CD4-positive, alpha-beta T cell treated with Interleukin-21 for 1 hour (primary cell): ENCODE results near the gene SHMT1.
"Not testable (repeated sequence)": the region's sequence is repeated elsewhere in the genome, so short reads cannot be mapped to it uniquely, and the experiment has no call there.

Experiments used
- DNase-seq: peaks from one replicate; pipeline ENCODE4 v3.0.0-alpha.2; 2020

Gene SHMT1

DNA sequence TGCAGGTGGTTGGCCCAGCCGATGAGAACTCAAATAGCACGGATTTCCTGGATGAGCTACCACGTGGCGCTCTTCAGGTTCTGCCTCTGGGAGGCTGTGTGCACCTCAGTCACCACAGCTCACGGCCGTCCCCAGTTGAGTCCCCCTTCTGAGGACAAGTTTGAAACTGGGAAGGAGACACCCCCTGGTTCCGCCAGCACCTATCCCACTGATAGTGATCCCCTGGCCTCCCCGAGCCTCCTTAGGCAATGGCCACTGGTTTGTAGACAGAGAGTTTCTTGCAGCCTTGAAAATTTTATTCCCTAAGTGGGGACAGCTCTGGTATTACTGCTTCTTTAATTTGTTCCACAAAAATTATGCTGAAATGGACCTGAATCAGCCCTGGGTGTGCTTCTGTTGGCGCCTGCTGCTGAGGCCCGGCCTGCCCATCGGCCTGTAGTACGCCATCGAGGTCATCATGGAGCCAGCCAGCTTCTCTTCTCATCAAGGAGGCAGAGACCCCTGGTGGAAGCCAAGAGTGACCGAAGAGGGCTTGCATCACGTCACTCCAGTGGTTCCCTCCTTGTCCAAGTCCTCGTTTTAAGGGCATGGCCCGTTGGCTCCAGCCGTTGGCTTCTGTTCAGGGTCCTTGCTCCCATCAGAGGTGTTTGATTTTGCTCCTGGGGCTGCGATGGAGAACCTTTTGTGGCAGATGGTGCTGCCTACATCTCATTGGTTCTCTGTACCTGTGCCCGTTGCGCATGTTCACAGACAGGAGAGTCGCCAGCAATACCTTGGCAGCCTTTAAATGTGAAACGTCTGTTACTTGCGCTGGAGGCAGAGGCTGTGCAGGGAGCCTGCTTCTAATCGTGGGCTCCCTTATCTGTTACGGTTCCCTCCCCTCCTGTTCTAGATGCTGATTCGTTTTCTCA is 39.0 kb downstream of the SHMT1 start:
- DNase-seq: no peak

DNA sequence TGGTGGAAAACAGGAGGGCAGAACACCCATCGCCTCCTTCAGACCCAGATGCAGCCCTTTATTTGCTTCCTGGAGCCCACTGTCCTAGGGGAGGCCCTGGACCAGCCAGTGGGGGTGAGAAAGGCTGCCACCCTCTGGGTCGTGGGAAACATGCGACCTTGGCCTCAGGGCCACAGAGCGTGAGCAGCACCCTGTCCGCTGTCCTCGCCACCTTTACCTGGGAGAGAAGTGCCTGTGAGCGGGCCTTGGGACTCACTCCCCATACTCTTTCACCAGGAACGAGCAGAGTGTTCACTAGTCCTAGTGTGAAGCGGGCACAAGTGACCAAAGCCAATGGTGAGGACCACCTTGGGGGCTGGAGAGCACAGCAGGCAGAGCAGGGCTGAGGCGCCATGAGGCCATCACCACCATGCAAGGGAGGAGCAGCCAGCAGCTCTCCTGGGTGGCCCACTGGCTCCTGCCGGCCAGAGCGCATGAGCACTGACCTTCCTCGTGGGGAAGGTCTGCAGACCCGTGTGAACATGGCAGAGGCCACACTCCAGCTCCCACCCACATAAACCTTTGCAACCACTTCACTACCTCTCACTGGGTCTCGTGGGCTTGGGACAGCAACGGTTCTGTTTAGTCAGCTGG is 39.7 kb downstream of the SHMT1 start:
- DNase-seq: no peak

DNA sequence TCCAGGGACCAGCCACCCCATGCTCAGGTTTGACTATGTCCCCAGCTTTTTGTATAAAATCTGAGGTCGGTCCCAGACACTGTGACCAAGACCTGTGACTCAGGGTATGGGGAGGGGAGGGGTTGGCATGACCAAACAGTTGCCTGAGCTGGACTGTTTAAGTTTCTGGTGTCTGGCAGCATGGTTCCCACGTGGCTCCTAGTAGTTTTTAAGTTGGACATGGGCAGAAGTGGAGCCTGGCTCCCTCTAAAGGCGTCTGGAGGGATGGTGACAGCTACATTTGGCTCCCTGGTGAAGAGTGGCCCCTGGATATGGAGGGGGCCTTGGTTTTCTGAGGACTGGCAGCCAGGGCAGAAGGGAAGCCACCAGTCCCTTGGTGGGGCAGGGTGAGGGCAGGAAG is 40.3 kb downstream of the SHMT1 start:
- DNase-seq: no peak

DNA sequence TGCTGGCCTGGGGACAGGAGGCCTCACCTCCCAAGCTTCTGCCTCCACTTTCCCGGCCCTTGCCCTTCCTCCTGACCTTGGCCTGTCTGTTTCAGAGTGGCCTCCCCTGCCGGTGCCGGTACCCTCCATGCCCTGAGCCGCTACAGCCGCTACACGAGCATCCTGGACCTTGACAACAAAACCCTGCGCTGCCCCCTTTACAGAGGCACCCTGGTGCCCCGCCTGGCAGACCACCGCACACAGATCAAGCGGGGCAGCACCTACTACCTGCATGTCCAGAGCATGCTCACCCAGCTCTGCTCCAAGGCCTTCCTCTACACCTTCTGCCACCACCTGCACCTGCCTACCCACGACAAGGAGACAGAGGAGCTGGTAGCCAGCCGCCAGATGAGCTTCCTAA is 40.8 kb downstream of the SHMT1 start:
- DNase-seq: no peak

DNA sequence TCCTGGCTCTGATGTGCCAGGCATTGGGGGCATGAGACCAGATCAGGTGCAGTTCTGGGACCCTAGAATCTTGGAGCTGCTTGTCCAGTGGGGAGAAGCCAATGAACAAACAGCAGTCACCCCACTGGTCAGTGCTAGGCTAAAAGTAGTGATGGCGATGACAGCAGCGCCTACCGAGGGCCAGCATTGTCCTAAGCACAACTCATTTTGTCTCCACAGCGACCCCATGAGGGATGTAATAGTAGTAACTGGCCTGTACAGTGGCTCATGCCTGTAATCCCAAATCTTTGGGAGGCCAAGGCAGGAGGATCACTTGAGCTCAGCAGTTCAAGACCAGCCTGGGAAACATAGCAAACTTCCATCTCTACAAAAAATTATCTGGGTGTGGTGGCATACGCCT is 42.0 kb downstream of the SHMT1 start:
- no peak for DNase-seq

DNA sequence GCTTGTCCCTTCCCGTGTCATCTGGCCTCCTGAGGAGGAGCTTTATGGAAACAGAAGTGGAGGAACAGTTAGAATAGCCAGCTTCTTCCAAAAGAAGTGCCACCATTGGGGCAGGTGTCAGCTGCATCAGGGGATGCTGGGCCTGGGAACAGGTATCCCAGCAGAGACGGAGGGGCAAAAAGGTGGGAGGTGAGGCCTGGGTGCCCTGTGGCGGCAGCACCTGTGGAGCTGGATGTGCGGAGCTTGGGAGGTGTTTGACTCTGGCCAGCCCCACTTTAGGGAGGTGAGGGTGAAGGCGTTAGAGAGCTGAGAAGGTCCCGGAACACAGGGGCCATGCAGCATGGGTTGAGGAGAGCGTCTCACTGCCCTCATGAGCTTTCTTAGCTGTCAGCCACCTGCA is 43.0 kb downstream of the SHMT1 start:
- no peak for DNase-seq

DNA sequence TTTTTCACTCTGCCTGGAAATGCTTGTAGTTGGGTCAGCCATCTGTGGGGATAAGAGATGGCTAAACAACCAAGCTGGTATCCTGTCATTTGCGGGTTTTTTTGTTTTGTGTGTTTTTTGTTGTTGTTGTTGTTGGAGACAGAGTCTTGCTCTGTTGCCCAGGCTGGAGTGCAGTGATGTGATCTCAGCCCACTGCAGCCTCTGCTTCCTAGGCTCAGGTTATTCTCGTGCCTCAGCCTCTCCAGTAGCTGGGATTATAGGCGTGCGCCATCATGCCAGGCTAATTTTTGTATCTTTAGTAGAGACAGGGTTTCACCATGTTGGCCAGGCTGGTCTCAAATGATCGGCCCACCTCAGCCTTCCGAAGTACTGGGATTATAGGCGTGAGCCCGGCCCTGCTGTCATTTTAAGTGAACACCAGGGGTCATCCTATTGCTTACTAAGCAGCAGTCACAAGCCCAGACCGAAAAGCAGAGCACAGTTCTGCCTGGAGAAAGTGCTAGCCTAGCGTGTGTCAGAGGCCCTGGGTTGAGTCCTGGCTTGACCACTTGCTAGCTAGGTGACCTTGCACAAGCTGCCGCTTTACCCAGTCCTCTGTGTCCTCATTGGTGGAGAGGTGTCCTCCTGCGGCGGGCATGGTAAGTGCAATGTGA is 43.6 kb downstream of the SHMT1 start:
- DNase-seq: peak; percentile 11

DNA sequence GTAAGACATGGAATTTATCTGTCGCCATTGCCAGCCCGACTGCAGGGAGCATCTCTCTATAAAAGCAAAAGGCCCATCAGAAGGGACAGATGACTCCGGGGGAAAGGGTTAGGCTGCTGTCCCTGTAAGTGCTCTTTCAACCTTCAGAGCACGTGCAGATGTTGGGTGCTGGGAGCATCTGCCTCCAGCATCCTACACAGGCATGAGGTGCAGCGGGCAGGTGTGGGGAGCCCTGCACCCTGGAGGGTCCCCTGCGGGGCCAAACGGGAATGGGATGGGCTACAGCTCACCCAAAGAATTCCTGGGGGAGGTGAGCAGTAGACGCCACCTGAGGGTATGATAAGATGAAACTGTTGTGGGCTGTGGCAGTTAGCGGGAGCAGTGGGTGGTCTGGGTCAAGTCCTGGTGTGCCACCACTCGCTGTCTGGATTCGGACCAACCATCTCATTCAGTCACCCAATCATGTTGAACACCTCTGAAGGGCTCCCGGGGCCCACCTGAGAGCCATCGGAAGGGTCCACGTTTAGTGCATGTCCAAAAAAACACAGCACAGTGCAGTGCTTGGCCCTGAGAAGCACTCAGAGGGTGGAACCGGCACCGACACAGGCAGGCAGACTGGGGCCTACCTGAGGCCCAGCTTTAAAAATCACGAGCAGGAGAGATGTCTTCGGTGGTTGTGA is 44.4 kb downstream of the SHMT1 start:
- no peak for DNase-seq

DNA sequence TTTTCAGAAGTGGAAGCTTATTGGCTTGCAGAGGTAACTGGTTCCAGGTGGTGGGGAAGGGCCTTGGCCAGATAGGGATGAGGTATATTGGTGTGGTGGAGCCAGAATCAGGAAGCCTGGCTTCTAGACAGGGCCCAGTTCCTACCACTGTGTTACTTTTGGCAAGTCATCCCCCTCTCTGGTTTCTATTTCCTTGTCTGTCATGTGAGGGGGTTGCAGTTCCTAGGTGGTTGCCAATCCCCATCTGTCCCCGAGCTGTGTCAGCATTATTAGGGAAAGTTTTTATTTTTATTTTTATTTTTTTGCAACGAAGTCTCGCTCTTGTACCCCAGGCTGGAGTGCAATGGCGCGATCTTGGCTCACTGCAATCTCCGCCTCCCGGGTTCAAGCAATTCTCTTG is 45.2 kb downstream of the SHMT1 start:
- no peak for DNase-seq

DNA sequence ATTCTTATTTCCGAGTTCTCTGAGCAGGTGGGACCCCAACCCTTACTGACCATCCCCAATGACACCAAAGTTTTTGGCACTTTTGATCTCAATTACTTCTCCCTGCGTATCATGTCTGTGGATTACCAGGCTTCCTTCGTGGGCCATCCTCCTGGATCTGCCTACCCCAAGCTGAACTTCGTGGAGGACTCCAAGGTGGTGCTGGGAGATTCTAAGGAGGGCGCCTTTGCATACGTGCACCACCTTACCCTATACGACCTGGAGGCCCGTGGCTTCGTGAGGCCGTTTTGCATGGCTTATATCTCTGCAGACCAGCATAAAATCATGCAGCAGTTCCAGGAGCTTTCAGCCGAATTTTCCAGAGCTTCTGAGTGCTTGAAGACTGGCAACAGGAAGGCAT is 47.4 kb downstream of the SHMT1 start:
- no peak for DNase-seq

DNA sequence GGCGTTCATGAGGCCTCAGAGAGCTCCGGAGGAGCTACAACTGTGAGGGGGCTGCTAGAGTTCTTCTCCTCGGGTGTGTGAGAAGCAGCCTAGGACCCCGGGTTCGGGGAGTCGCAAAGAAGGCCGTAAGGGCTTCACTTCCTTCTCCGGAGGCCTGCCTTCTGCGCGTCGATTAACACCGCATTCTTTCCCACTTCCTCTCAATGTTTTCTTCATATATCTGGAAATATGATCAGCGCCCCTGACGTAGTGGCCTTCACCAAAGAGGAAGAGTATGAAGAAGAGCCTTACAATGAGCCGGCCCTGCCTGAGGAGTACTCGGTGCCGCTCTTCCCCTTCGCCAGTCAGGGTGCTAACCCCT is 47.8 kb downstream of the SHMT1 start:
- DNase-seq: peak; percentile 58

DNA sequence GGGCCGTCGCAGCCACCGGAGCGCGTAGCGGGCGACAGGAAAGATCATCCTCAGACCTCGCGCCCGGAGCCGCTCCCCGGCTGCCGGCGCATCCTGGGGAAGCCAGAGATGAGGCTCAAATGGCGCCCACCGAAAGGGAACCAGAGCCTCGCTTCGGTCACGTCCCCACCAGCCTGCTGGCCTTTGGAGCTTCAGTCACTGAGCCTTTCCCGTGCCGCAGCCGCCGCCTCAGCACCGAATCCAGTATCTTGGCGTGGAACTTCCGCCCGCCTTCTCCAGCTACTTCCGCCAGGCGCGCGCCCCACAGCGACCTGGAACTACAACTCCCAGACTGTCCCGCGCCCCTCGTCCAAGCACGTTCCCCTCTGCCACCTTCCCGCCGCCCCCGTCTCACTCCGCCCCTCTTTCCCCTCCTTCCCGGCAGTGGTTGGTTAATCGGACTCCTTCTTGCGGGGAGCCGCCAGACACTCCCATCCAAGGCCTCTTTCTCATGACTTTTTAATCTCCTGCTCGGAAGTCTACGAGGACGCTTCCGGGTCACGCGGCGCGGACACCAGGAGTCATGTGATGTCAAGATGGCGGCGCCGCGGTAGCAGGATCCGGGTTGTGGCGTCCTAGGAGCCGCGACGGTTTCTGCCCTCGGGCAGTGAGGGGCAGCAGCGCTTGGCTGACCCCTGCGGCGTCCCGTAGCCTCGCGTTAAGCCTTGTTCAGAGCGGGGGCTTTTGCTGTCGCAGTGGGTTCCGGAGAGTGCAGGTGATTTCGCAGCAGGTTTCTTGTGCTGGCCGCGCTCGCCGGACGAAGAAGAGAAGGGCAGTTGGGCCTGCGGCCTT is 48.4 kb downstream of the SHMT1 start, which contains the start of the genes SMCR8 and TOP3A:
SMCR8 (plus strand) TSS at position 563 of the 831 bp plus-strand sequence. CDS start 497 bp downstream, outside the sequence.
TOP3A (minus strand) TSS at position 264 of the 831 bp plus-strand sequence; CDS start at position 48, 216 bp downstream.
- DNase-seq: peak; percentile 98

DNA sequence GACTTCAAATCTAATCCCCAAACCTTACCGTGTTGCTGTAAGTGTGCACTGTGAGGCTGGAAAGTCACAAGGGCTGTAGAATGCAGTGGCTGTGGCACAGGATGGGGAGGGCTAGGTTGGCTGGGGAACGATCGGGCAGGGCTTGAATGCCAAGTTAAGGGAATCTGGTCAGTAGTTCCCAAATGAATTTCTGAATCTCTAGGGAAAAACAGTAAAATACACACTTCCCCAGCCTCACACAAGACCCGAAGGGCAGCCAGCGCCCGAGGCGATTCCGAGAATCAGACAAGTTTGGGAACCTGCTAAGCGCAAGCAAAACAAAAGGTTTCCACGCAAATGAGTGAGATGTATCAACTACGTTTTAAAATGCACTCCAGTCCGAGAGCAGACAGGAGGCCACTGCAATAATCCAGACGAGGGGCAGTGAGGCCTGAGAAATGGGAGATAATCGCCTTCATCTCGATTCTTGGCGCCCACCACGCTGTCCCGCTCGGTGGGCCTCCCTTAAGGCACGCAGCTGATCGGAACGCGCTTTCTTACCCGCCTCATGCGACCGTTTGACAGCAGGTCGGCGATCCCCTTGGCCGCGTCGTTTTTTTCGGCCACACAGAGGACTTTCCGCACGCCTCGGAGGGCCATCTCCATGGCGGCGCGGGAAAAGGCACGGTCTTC is 49.2 kb downstream of the SHMT1 start:
- DNase-seq: no peak

DNA sequence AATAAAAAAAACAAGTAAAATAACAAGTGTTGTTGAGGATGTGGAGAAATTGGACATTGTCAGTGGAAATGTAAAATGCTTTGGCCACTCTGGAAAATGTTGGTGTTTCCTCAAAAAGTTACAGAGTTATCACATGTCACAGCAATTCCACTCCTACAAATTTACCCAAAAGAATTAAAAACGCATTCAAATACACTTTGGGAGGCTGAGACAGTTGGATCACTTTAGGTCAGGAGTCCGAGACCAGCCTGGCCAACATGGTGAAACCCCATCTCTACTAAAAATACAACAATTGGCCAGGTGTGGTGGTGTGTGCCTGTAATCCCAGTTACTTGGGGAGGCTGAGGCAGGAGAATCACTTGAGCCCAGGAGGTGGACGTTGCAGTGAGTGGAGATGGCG is 54.1 kb downstream of the SHMT1 start:
- no peak for DNase-seq

DNA sequence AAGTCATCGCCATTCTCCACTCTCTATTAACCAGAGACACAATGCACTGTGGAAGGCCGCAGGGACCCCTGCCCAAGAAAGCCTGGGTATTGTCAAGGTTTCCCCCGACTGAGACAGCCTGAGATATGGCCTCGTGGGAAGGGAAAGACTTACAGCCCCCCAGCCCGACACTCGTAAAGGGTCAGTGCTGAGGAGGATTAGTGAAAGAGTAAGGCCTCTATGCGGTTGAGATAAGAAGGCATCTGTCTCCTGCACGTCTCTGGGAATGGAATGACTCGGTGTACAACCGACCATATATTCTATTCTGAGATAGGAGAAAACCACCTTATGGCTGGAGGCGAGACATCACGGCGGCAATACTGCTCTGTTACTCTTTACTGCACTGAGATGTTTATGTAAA is 60.1 kb downstream of the SHMT1 start:
- not testable (repeated sequence) for DNase-seq

DNA sequence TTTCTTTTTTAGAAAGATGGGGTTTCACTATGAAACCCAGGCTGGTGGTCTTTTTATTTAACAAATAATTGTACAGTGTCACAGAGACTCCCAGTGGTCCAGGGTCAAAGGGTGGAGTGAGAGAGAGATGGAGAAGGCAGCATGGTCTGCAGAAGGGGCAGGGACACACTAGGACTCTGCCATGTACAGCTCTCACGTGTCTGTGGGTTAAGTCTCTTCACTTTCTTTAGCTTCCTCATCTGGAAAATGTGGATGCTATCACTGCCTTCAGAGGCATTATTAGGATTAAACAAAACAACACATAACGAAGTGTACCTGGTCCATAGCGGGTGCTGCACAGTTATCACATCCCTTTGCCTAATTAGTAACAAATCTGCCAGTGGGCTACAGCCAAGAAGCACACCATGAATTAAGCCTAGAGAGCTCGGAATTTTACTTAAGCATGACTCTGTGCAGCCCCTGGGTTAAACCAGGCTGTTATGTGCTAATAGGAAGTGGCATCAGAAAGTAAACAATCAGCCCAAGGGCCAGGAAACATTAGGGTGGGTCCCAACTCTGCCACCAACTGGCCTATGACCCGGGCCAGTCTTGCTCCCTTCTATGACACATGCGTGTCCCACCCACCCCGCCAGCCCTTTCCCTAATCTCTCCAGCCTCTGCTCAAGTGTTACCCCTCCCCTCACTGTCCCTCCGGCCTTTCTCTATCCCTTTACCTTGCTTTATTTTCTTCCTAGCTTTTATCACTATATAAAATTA is 62.4 kb downstream of the SHMT1 start:
- DNase-seq: no peak

DNA sequence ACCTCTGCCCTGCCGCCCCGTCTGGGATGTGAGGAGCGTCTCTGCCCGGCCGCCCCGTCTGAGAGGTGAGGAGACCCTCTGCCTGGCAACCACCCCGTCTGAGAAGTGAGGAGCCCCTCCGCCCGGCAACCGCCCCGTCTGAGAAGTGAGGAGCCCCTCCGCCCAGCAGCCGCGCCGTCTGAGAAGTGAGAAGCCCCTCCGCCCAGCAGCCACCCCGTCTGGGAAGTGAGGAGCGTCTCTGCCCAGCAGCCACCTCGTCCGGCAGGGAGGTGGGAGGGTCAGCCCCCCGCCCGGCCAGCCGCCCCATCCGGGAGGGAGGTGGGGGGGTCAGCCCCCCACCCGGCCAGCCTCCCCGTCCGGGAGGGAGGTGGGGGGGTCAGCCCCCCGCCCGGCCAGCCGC is 65.3 kb downstream of the SHMT1 start:
- DNase-seq: not testable (repeated sequence)

DNA sequence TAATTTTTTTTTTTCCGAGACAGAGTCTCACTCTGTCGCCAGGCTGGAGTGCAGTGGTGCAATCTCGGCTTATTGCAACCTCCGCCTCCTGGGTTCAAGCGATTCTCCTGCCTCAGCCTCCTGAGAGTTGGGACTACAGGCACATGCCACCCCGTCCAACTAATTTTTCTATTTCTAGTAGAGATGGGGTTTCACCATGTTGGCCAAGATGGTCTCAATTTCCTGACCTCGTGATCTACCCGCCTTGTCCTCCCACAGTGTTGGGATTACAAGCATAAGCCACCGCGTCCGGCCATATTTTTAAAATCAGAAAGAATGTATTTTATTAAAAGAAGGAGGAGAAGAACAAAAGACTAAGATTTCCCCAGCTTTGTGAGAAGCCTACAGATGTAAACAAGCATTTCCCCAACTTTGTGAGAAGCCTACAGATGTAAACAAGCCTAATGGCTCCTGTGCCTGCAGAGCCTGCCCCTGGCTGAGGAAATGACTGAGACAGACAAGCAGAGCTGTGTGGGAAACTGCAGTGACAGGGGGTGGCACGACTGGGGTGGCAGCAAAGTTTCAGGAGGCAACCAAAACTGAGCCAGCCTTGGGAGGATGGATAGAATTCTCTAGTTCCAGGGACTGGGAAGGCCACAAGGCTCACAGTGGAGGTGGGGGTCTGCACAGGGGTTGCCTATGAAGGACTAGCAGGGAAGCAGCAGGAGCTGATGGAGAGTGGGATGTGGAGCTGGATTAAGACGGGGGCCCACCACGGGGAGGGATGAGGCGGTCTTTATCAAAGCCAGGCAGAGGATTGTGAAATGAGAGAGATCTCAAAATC is 71.4 kb downstream of the SHMT1 start:
- DNase-seq: no peak

DNA sequence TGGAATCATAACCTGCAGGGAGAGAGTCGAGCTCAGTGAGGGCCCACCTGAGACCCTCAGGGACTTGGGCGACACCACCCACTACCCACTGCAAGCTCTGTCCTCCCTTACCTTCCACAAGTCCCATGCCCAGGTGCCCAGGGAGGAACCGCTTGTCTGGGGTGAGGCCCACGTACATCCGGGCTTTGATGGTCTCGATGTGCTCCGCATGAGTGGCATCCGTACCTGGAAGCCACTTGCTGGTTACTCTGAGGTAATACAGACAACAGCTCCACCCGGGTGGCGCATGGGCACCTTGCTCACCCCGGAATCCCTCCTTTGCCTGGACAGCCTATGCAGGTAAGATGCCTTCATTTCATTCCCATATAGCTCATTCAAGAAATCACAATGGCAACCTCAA is 78.1 kb downstream of the SHMT1 start:
- no peak for DNase-seq

DNA sequence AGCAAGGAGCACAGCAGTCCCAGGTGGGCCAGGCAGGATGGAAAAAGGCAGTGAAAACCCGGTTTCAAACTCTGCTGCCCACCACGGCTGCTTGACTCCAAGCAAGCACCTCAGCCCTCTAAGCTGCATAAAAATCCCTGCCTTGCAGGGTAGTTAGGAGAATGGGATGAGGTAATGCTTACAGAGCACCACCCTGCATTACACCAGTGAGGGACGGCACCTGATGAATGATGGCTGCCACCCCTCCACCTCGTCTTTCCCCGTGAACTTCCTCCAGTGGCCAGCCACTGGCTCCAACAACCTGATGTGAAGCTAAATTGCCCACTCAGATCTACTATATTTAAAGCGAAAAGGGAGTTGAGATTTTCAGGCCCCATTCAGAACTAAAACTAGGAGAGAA is 81.6 kb downstream of the SHMT1 start:
- no peak for DNase-seq
